Activated T-cell treated with anti-CD3 and anti-CD28 coated beads, Interleukin-2, amount 50 U/mL, for 4 hours (primary cell): ENCODE measurements around the gene BOLA3. TPM values are rescaled to one million over a fixed set of nuclear protein-coding genes. Genes with fewer than 3 reads are reported as not detected.
"Not testable (repeated sequence)": the region's sequence is repeated elsewhere in the genome, so short reads cannot be mapped to it uniquely, and the experiment has no call there.

Experiments used
- ATAC-seq, 2 donors: fragments of 200-7000 bp; cut with Tn5 transposase; one replicate each; pipeline ENCODE4 v1.10.0; 2021
- DNase-seq: peaks from one replicate; pipeline ENCODE4 v3.0.0-alpha.2; 2020
- H3K27me3 Mint-ChIP-seq: one replicate; pipeline ENCODE4 v1.8.0; 2021; ENCODE audit warnings: low read depth, mixed read lengths
- H3K36me3 Mint-ChIP-seq: one replicate; pipeline ENCODE4 v1.8.0; 2022; ENCODE audit warnings: mixed read lengths; ENCODE audit not compliant: insufficient read depth
- H3K4me1 Mint-ChIP-seq: one replicate; pipeline ENCODE4 v1.8.0; 2021; ENCODE audit warnings: low read depth, mixed read lengths
- H3K4me3 Mint-ChIP-seq: one replicate; pipeline ENCODE4 v1.8.0; 2021; ENCODE audit warnings: mild to moderate bottlenecking, moderate library complexity, mixed read lengths
- H3K9me3 Mint-ChIP-seq: one replicate; pipeline ENCODE4 v1.8.0; 2021; ENCODE audit warnings: mixed read lengths
- total RNA-seq, 3 donors: library from RNA; stranded (reverse); gene quantifications; one replicate each; pipeline ENCODE4 v1.2.1, GENCODE V29; 2021

Gene BOLA3
- total RNA-seq, 3 donors from 2014 or later, result 103 to 110 (median 109) TPM

- Mint-ChIP-seq H3K27me3 (peaks cover 8% of the 10 kb centered on the region), H3K36me3 (peaks cover 19% of the 10 kb centered on the region), H3K4me1 (no peaks in the 10 kb centered on the region), H3K4me3 (no peak overlapping the region), H3K9me3 (no peaks in the 10 kb centered on the region)
- DNase-seq (no peak), ATAC-seq (no peak)
Observed at GRCh38 chr2:74131901-74132300, 15.8 kb downstream of the BOLA3 start.

GRCh38 chr2:74130211-74130995 lies 17.3 kb downstream of the BOLA3 start:
- Mint-ChIP-seq H3K27me3 (peaks cover 8% of the 10 kb centered on the region), H3K36me3 (peaks cover 17% of the 10 kb centered on the region), H3K9me3 (no peaks in the 10 kb centered on the region), H3K4me1 (no peaks in the 10 kb centered on the region), H3K4me3 (no peak overlapping the region)
- ATAC-seq (no peak), DNase-seq (no peak)

- Mint-ChIP-seq H3K4me1 (no peaks in the 10 kb centered on the region), H3K9me3 (no peaks in the 10 kb centered on the region), H3K4me3 (no peak overlapping the region), H3K36me3 (peaks cover 4% of the 10 kb centered on the region), H3K27me3 (peaks cover 8% of the 10 kb centered on the region)
- DNase-seq, result no peak
- no peak for ATAC-seq
Observed at GRCh38 chr2:74128206-74128605, 19.5 kb downstream of the BOLA3 start.

- not testable (repeated sequence) for H3K36me3 Mint-ChIP-seq, H3K4me1 Mint-ChIP-seq, H3K4me3 Mint-ChIP-seq, DNase-seq, H3K27me3 Mint-ChIP-seq, ATAC-seq
- H3K9me3 Mint-ChIP-seq, result peaks cover 21% of the 10 kb centered on the region
Observed at GRCh38 chr2:74123955-74124354, 23.8 kb downstream of the BOLA3 start.

- H3K4me3 Mint-ChIP-seq, H3K36me3 Mint-ChIP-seq: not testable (repeated sequence)
Observed at GRCh38 chr2:74121846-74122245, 25.9 kb downstream of the BOLA3 start.

GRCh38 chr2:74119912-74120825 lies 27.5 kb downstream of the BOLA3 start:
- H3K36me3 Mint-ChIP-seq, result peaks cover 2% of the 10 kb centered on the region
- H3K9me3 Mint-ChIP-seq, result peaks cover 21% of the 10 kb centered on the region
- H3K27me3 Mint-ChIP-seq, result no peaks in the 10 kb centered on the region
- ATAC-seq, result peak; percentile 99
- peak overlapping the region; percentile 85 for H3K4me3 Mint-ChIP-seq
- DNase-seq, result peak; percentile 77
- H3K4me1 Mint-ChIP-seq, result peaks cover 7% of the 10 kb centered on the region

More at GRCh38 chr2:74121846-74122245, 25.9 kb downstream of the BOLA3 start:
- not testable (repeated sequence) for H3K4me1 Mint-ChIP-seq, H3K27me3 Mint-ChIP-seq, DNase-seq, ATAC-seq
- H3K9me3 Mint-ChIP-seq, result peaks cover 21% of the 10 kb centered on the region

- DNase-seq (no peak), ATAC-seq (no peak)
- Mint-ChIP-seq H3K27me3 (no peaks in the 10 kb centered on the region), H3K36me3 (peaks cover 2% of the 10 kb centered on the region), H3K4me3 (peak overlapping the region; percentile 85), H3K4me1 (peaks cover 7% of the 10 kb centered on the region), H3K9me3 (peaks cover 21% of the 10 kb centered on the region)
Observed at GRCh38 chr2:74119339-74119738, 28.4 kb downstream of the BOLA3 start.

- ATAC-seq (no peak), DNase-seq (no peak)
- H3K4me1 Mint-ChIP-seq, result no peaks in the 10 kb centered on the region
- H3K27me3 Mint-ChIP-seq, result no peaks in the 10 kb centered on the region
- no peak overlapping the region for H3K4me3 Mint-ChIP-seq
- H3K36me3 Mint-ChIP-seq, result no peaks in the 10 kb centered on the region
- no peaks in the 10 kb centered on the region for H3K9me3 Mint-ChIP-seq
Observed at GRCh38 chr2:74111380-74111779, 36.3 kb downstream of the BOLA3 start.

GRCh38 chr2:74110537-74110936 lies 37.2 kb downstream of the BOLA3 start:
- H3K4me1 Mint-ChIP-seq, result no peaks in the 10 kb centered on the region
- H3K27me3 Mint-ChIP-seq, result no peaks in the 10 kb centered on the region
- H3K4me3 Mint-ChIP-seq, result no peak overlapping the region
- H3K9me3 Mint-ChIP-seq, result no peaks in the 10 kb centered on the region
- no peak for DNase-seq
- no peaks in the 10 kb centered on the region for H3K36me3 Mint-ChIP-seq
- ATAC-seq, result no peak

GRCh38 chr2:74109551-74109950 lies 38.2 kb downstream of the BOLA3 start:
- no peaks in the 10 kb centered on the region for H3K9me3 Mint-ChIP-seq
- no peak for ATAC-seq
- no peaks in the 10 kb centered on the region for H3K4me1 Mint-ChIP-seq
- H3K36me3 Mint-ChIP-seq, result no peaks in the 10 kb centered on the region
- no peak for DNase-seq
- no peak overlapping the region for H3K4me3 Mint-ChIP-seq
- H3K27me3 Mint-ChIP-seq, result no peaks in the 10 kb centered on the region

- Mint-ChIP-seq H3K36me3 (peaks cover 2% of the 10 kb centered on the region), H3K4me1 (no peaks in the 10 kb centered on the region), H3K4me3 (no peak overlapping the region), H3K9me3 (no peaks in the 10 kb centered on the region), H3K27me3 (no peaks in the 10 kb centered on the region)
- ATAC-seq (no peak), DNase-seq (no peak)
Observed at GRCh38 chr2:74107071-74107470, 40.6 kb downstream of the BOLA3 start.

- Mint-ChIP-seq H3K4me3 (no peak overlapping the region), H3K4me1 (no peaks in the 10 kb centered on the region), H3K27me3 (no peaks in the 10 kb centered on the region), H3K9me3 (no peaks in the 10 kb centered on the region), H3K36me3 (peaks cover 6% of the 10 kb centered on the region)
- no peak for DNase-seq
- no peak for ATAC-seq
Observed at GRCh38 chr2:74105413-74105812, 42.3 kb downstream of the BOLA3 start.

GRCh38 chr2:74104839-74105238 lies 42.9 kb downstream of the BOLA3 start:
- ATAC-seq, result no peak
- DNase-seq, result no peak
- peaks cover 9% of the 10 kb centered on the region for H3K36me3 Mint-ChIP-seq
- H3K9me3 Mint-ChIP-seq, result no peaks in the 10 kb centered on the region
- H3K4me3 Mint-ChIP-seq, result no peak overlapping the region
- H3K27me3 Mint-ChIP-seq, result no peaks in the 10 kb centered on the region
- H3K4me1 Mint-ChIP-seq, result no peaks in the 10 kb centered on the region

GRCh38 chr2:74103763-74104162 lies 43.9 kb downstream of the BOLA3 start:
- H3K27me3 Mint-ChIP-seq, result no peaks in the 10 kb centered on the region
- H3K4me3 Mint-ChIP-seq, result no peak overlapping the region
- H3K4me1 Mint-ChIP-seq, result no peaks in the 10 kb centered on the region
- no peak for DNase-seq
- H3K9me3 Mint-ChIP-seq, result no peaks in the 10 kb centered on the region
- H3K36me3 Mint-ChIP-seq, result peaks cover 17% of the 10 kb centered on the region
- ATAC-seq, result no peak
